CD4-positive, alpha-beta T cell treated with Interferon gamma for 1 hour (primary cell): ENCODE data around the gene TOMT.
"Not testable (repeated sequence)": the region's sequence is repeated elsewhere in the genome, so short reads cannot be mapped to it uniquely, and the experiment has no call there.

ENCODE experiments used
- DNase-seq: peaks from one replicate; pipeline ENCODE4 v3.0.0-alpha.2; 2020

The TOMT gene

GRCh38 chr11:72129381-72129780 lies 23.7 kb downstream of the TOMT start:
- DNase-seq: no peak

- no peak for DNase-seq
Observed at GRCh38 chr11:72132646-72133045, 26.9 kb downstream of the TOMT start.

- DNase-seq: not testable (repeated sequence)
Observed at GRCh38 chr11:72135473-72135872, 29.7 kb downstream of the TOMT start, which contains the start of gene FOLR3. TSS of gene FOLR3 (plus strand) at chr11:72135725. CDS start at chr11:72135953, 228 bp downstream.

- DNase-seq: no peak
Observed at GRCh38 chr11:72135891-72136683, 30.4 kb downstream of the TOMT start.

GRCh38 chr11:72136684-72137262 lies 31.0 kb downstream of the TOMT start:
- no peak for DNase-seq

GRCh38 chr11:72138821-72139390 lies 33.2 kb downstream of the TOMT start:
- no peak for DNase-seq

- DNase-seq: no peak
Observed at GRCh38 chr11:72139500-72139899, 33.8 kb downstream of the TOMT start.

GRCh38 chr11:72140661-72141060 lies 34.9 kb downstream of the TOMT start:
- DNase-seq: no peak

- DNase-seq: no peak
Observed at GRCh38 chr11:72141066-72141465, 35.3 kb downstream of the TOMT start.

- DNase-seq: not testable (repeated sequence)
Observed at GRCh38 chr11:72142086-72142485, 36.4 kb downstream of the TOMT start.

- DNase-seq: not testable (repeated sequence)
Observed at GRCh38 chr11:72142543-72142942, 36.8 kb downstream of the TOMT start.

- DNase-seq: no peak
Observed at GRCh38 chr11:72144807-72145565, 39.3 kb downstream of the TOMT start.

GRCh38 chr11:72146625-72147024 lies 40.9 kb downstream of the TOMT start:
- DNase-seq: no peak

GRCh38 chr11:72150882-72151281 lies 45.2 kb downstream of the TOMT start:
- no peak for DNase-seq

GRCh38 chr11:72153874-72154273 lies 48.1 kb downstream of the TOMT start:
- DNase-seq: not testable (repeated sequence)

- DNase-seq: no peak
Observed at GRCh38 chr11:72154816-72155215, 49.1 kb downstream of the TOMT start.

- no peak for DNase-seq
Observed at GRCh38 chr11:72155751-72156150, 50.0 kb downstream of the TOMT start.

GRCh38 chr11:72157131-72157530 lies 51.4 kb downstream of the TOMT start:
- no peak for DNase-seq
